Skeletal muscle cell (primary cell): ENCODE data around the gene CLEC20A.

Source experiments
- DNase-seq: peaks from one replicate; pipeline ENCODE4 v3.0.0-alpha.2; 2010; ENCODE audit warnings: low read depth
- H3K4me3 ChIP-seq: 2 replicates; pipeline ENCODE4 v1.5.1; 2011; ENCODE audit warnings: low read depth, mild to moderate bottlenecking, control low read depth, low read length, moderate library complexity

The CLEC20A gene

GRCh38 chr1:178485541-178485981 lies 11.2 kb downstream of the CLEC20A start:
- H3K4me3 ChIP-seq, result no peak overlapping the region

GRCh38 chr1:178484698-178485225 lies 12.0 kb downstream of the CLEC20A start:
- no peak overlapping the region for H3K4me3 ChIP-seq
- DNase-seq, result no peak

More at GRCh38 chr1:178485541-178485981, 11.2 kb downstream of the CLEC20A start:
- no peak for DNase-seq

GRCh38 chr1:178483251-178483957 lies 13.4 kb downstream of the CLEC20A start:
- H3K4me3 ChIP-seq, result no peak overlapping the region
- DNase-seq, result no peak

- DNase-seq, result no peak
- no peak overlapping the region for H3K4me3 ChIP-seq
Observed at GRCh38 chr1:178477841-178478240, 18.9 kb downstream of the CLEC20A start.

DNA sequence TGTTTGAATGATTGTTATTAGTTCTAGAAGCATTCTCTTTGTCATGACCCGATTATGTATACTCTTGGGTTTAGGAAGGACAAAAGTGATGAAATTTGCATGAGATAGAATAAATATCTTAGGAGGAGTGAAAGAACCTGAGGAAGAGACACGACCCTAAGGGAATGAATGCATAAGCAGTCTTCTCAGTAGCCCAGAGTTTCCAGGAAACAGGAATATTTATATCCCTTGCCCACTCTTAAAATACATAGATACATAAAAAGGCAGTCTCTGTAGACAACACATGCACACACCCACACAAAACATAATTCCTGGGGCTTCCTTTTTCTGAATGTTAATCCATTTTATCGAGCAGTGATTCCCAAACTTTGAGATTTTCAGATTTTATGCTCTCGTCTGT lies 19.4 kb downstream of the CLEC20A start:
- DNase-seq, result no peak
- no peak overlapping the region for H3K4me3 ChIP-seq

GRCh38 chr1:178472531-178472930 lies 24.2 kb downstream of the CLEC20A start:
- no peak overlapping the region for H3K4me3 ChIP-seq
- no peak for DNase-seq

GRCh38 chr1:178470411-178470960 lies 26.3 kb downstream of the CLEC20A start:
- no peak for DNase-seq
- H3K4me3 ChIP-seq, result no peak overlapping the region

GRCh38 chr1:178467837-178468236 lies 28.9 kb downstream of the CLEC20A start:
- no peak for DNase-seq
- H3K4me3 ChIP-seq, result no peak overlapping the region

DNA sequence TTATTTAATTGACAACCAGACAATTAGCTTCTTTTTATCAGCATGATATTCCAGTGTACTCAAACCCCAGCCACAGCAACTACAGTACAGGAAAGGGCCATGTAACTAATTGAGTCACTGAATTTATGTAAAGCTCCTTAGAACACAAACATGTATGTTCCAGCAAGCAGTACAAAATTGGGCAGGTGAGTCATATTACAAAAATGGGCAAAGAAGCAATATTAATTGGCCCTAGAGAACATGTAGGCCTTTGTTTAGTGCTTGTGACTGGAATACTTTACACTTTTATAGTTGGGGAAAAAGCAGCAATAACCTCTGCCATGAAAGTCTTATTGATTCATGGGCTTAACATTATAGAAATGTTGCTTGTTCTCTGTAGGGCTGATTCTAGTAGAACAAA lies 31.8 kb downstream of the CLEC20A start:
- DNase-seq, result peak; percentile 55
- no peak overlapping the region for H3K4me3 ChIP-seq

GRCh38 chr1:178464566-178464965 lies 32.2 kb downstream of the CLEC20A start:
- DNase-seq, result no peak
- H3K4me3 ChIP-seq, result no peak overlapping the region

GRCh38 chr1:178464141-178464540 lies 32.6 kb downstream of the CLEC20A start:
- no peak overlapping the region for H3K4me3 ChIP-seq
- no peak for DNase-seq

- H3K4me3 ChIP-seq, result no peak overlapping the region
- DNase-seq, result no peak
Observed at GRCh38 chr1:178461701-178462100, 35.1 kb downstream of the CLEC20A start.

GRCh38 chr1:178461104-178461503 lies 35.7 kb downstream of the CLEC20A start:
- DNase-seq, result no peak
- H3K4me3 ChIP-seq, result no peak overlapping the region

DNA sequence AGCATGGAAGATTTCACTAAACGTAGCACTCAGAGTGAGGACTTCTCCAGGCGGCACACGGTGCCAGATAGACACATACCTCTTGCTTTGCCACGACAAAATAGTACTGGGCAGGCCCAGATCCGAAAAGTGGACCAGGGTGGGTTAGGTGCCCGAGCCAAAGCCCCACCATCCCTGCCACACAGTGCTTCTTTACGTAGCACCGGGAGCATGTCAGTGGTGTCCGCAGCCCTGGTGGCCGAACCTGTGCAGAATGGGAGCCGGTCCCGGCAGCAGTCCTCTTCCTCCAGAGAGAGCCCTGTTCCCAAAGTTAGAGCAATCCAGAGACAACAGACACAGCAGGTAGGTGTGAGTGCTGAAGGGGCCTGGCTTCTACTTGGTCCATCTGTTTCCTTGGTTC lies 38.6 kb downstream of the CLEC20A start:
- no peak overlapping the region for H3K4me3 ChIP-seq
- DNase-seq, result no peak

GRCh38 chr1:178457651-178458050 lies 39.1 kb downstream of the CLEC20A start:
- H3K4me3 ChIP-seq, result no peak overlapping the region
- no peak for DNase-seq

- DNase-seq, result no peak
- no peak overlapping the region for H3K4me3 ChIP-seq
Observed at GRCh38 chr1:178456472-178456871, 40.3 kb downstream of the CLEC20A start.

- H3K4me3 ChIP-seq, result no peak overlapping the region
- DNase-seq, result no peak
Observed at GRCh38 chr1:178452013-178452412, 44.8 kb downstream of the CLEC20A start.

DNA sequence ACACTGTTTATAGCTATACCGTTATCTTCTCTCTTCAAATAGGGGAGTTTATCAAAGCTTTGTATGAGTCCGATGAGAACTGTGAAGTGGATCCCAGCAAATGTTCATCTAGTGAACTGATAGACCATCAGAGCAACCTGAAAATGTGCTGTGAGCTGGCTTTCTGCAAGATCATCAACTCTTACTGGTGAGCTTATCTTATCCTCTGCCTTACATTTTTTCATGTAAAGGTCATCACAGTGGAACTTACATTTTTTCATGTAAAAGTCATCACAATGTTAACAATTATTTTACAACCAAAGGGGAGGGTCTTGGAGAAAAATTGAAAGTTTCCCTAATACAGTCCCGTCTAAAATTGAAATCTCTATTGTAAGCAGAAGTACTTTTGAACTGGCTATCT lies 45.2 kb downstream of the CLEC20A start:
- no peak for DNase-seq

DNA sequence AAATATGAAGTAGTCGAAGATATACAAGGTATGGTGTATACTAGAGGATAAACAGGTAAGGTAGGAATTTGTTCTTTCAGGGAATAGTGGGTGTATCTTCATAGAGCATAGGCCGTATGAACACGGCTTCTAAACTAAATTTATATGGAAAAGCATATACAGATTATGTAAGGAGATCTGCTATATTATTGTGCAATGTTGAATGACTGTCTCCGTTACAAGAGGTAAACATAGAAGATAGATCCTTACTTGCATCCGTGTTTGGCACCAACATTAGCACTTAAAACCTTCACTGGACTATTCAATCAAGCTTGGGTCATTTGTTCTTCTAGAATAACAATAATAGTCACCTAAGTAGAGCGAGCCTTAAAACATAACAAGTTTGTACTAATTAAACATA lies 45.9 kb downstream of the CLEC20A start:
- DNase-seq, result no peak
- H3K4me3 ChIP-seq, result no peak overlapping the region

More for the DNA sequence above, 45.2 kb downstream of the CLEC20A start:
- H3K4me3 ChIP-seq, result no peak overlapping the region

DNA sequence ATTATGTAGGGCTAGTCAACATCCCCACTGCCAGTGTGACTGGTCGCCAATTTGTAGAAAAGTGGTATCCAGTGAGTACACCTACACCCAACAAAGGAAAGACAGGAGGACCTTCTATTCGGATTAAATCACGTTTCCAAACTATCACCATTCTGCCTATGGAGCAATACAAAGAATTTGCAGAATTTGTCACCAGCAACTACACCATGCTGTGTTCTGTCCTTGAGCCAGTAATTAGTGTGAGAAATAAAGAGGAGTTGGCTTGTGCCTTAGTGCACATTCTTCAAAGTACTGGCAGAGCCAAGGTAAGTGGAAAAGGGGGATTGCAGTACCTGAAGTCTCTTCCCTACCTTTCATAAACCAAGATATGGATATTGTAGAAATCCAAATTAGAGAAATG lies 53.8 kb downstream of the CLEC20A start:
- no peak overlapping the region for H3K4me3 ChIP-seq
- DNase-seq, result no peak

GRCh38 chr1:178438432-178438831 lies 58.3 kb downstream of the CLEC20A start:
- no peak for DNase-seq
- no peak overlapping the region for H3K4me3 ChIP-seq
